ENCODE results near the gene ACOX3.

GRCh38 chr4:8402640-8403039, 37.9 kb downstream of the ACOX3 start:
- TF ChIP-seq CTCF (optimal IDR thresholded peaks at IDR 0.05 in 1 of 3, IDR thresholded peaks at IDR 0.05 in 1 of 3, conservative IDR thresholded peaks at IDR 0.05 in 1 of 3; ENCODE audit: extremely low read depth in 1 of 3, insufficient read depth in 2 of 3, low read length in 3 of 3) (no peak), EZH2 (IDR thresholded peaks at IDR 0.05; ENCODE audit: low read length) (no peak)

Data from keratinocyte (primary cell).